ENCODE data around the gene SLC7A1.
"Not testable (repeated sequence)": the region's sequence is repeated elsewhere in the genome, so short reads cannot be mapped to it uniquely, and the experiment has no call there.

SLC7A1 gene

GRCh38 chr13:29595380-29596063 is at the start of gene SLC7A1:
Gene SLC7A1 (minus strand): TSS chr13:29595688. CDS start chr13:29536188, 59,500 bp downstream.
- H3K4me3 ChIP-seq (ENCODE audit: low read depth, low read length) = peak within 1 kb of the TSS; percentile 77
- DNase-seq (ENCODE audit: low read depth) = peak; percentile 60

- no peak overlapping the region for H3K4me3 ChIP-seq (ENCODE audit: low read depth, low read length)
- no peak for DNase-seq (ENCODE audit: low read depth)
Observed at GRCh38 chr13:29640665-29641064, 45.2 kb upstream of the SLC7A1 start.

- H3K4me3 ChIP-seq (ENCODE audit: low read depth, low read length); DNase-seq (ENCODE audit: low read depth): not testable (repeated sequence)
Observed at GRCh38 chr13:29636831-29637230, 41.3 kb upstream of the SLC7A1 start.

GRCh38 chr13:29624997-29625396 is 29.5 kb upstream of the SLC7A1 start:
- no peak overlapping the region for H3K4me3 ChIP-seq (ENCODE audit: low read depth, low read length)
- no peak for DNase-seq (ENCODE audit: low read depth)

- DNase-seq (ENCODE audit: low read depth) = no peak
Observed at GRCh38 chr13:29621841-29622240, 26.4 kb upstream of the SLC7A1 start.

DNA sequence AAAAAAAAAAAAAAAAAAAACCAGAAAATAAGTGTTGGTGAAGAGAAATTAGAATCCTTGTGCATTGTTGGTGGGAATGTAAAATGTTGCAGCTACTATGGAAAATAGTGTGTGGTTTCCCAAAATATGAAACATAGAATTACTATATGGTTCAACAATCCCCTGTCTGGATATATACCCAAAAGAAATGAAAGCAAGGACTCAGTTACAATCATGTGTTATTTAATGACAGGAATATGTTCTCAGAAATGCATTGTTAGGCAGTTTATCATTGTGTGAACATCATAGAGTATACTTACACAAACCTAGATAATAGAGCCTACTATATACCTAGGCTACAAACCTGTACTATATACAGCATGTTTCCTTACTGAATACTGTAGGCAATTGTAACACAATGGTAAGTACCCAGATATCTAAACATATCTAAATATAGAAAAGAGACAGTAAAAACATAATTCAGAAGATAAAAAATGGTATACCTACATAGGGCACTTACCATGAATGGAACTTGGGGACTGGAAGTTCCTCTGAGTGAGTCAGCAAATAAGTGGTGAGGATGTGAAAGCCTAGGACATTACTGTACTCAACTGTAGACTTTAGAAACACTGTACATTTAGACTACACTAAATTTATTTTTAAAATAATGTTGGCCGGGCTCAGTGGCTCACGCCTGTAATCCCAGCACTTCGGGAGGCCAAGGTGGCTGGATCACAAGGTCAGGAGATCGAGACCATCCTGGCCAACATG is 25.7 kb upstream of the SLC7A1 start:
- no peak overlapping the region for H3K4me3 ChIP-seq (ENCODE audit: low read depth, low read length)
- DNase-seq (ENCODE audit: low read depth) = peak; percentile 11

More at GRCh38 chr13:29621841-29622240, 26.4 kb upstream of the SLC7A1 start:
- no peak overlapping the region for H3K4me3 ChIP-seq (ENCODE audit: low read depth, low read length)

DNA sequence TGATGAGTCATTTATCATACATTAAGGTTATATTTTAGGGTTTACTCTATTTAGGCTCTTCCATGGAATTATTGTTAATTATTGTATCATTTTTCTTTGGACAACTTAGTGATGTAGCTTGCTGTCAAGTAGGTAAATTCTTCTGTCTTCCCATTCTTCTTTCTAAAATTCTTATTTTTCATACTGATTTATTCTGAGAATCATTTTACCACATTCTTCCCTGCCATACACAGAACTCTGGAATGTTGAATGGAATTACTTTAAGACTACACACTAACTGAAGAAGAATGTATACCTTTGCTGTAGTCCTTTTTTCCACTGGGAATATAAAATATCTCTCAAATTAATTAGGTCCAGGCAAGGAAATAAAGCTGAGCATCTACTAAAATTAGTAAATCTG is 24.5 kb upstream of the SLC7A1 start:
- H3K4me3 ChIP-seq (ENCODE audit: low read depth, low read length) = no peak overlapping the region
- DNase-seq (ENCODE audit: low read depth) = no peak

DNA sequence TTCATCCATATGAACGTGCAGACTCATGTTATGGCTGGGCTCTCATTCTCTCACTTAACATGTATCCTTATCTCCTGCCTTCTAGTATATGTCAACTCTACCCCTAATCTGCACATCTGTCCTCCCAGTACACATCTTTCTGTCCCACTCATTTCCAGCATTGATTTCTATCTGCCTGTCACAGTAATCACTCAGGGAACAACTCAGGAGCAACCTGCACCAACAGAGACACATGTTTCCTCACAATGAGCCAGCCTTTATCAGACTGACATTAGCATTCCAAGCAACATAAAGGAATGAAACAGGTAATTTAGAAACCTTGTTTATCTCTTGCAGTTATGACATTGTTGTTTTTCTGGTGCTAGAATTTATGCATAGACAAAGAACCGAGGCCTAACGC is 17.6 kb upstream of the SLC7A1 start:
- DNase-seq (ENCODE audit: low read depth) = no peak
- H3K4me3 ChIP-seq (ENCODE audit: low read depth, low read length) = no peak overlapping the region

DNA sequence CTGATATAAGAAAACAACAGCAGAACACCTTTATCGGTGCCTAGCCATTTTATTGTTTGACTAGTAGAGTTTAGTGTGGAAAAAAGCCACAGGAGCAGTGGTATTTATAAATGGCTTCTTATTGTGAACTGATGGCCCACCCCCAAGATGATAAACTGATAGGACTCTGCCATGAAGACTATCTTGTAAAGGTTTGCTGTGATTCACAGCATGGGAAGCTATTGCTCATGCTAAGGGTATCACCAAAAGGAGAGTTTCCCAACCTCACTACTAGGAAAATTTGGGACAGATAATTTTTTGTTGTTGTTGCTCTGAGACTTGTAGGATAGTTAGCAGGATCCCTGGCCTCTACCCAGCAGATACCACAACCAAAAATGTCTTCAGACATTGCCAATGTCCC is 12.0 kb upstream of the SLC7A1 start:
- no peak overlapping the region for H3K4me3 ChIP-seq (ENCODE audit: low read depth, low read length)
- DNase-seq (ENCODE audit: low read depth) = no peak

- no peak overlapping the region for H3K4me3 ChIP-seq (ENCODE audit: low read depth, low read length)
- DNase-seq (ENCODE audit: low read depth) = no peak
Observed at GRCh38 chr13:29605860-29606526, 10.5 kb upstream of the SLC7A1 start.

GRCh38 chr13:29598321-29598720 is 2.8 kb upstream of the SLC7A1 start:
- no peak overlapping the region for H3K4me3 ChIP-seq (ENCODE audit: low read depth, low read length)
- DNase-seq (ENCODE audit: low read depth) = no peak

DNA sequence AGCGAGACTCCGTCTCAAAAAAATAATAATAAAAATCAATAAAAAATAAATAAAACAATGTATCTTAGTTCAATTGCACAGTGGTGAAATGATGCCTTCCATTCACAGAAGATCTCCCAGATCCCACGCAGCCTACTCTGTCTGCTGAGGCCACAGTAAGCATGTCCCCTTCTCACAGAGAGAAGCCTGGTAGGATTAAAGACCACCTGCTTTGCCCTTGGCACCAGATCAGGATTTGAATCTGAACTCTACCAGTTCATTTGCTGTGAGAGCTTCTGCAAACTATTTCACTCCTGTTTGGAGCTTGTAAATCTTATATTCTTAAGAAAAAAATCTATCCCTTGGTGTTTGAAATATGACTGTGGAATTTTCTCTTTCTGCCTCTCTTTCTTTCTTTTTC is 2.2 kb upstream of the SLC7A1 start:
- H3K4me3 ChIP-seq (ENCODE audit: low read depth, low read length) = no peak overlapping the region
- no peak for DNase-seq (ENCODE audit: low read depth)

- DNase-seq (ENCODE audit: low read depth) = no peak
- no peak overlapping the region for H3K4me3 ChIP-seq (ENCODE audit: low read depth, low read length)
Observed at GRCh38 chr13:29597246-29597645, 1.8 kb upstream of the SLC7A1 start.

DNA sequence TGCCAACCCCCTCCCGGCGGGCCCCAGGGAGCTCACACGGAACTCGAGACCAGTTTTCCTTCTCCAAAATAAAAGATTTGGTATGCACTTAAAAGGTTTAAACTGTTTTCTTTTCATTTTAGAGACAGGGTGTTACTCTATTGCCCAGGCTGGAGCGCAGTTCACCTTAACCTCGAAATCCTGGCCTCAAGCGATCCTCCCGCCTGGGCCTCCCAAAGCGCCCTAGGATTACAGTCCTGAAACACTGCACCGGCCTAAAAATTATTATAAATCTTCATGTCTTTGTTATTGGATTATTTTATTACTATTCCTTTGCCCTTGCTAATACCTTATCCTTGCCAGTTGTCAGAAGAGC is 553 bp upstream of the SLC7A1 start:
- peak overlapping the region; percentile 57 for H3K4me3 ChIP-seq (ENCODE audit: low read depth, low read length)
- no peak for DNase-seq (ENCODE audit: low read depth)

DNA sequence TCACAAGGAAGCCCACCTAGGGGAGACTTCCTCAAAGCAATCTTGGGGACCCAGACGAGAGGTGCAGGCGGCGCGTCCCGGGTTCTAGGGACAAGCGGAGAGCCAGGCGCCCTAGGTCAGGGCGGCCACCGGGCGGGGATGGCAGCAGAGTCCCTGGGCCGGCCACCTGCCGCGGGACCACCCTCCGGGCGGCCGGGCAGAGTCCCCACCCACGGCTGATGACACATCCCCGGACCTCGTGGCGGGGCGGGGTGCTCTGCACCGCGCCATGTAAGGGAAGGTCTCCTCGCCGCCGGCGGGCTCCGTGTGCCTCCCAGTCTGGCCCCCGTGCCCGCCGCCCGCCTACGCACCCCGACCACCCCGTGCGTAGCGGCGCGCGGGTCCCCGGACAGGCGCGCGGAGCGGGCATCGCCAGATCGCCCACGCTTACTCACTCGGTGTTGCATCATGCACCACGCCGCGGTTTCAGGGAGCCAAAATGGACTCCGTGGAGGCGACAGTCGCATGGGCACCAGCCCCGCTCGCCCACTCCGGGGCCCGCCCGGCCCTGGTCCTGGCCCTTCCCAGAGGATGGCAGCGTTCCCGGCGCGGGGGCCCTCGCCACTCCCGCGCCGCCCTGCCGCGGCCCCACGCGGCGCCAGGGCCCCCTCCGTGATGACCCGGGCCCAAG is 643 bp downstream of the SLC7A1 start:
- peak overlapping the region; percentile 77 for H3K4me3 ChIP-seq (ENCODE audit: low read depth, low read length)
- DNase-seq (ENCODE audit: low read depth) = peak; percentile 34

- peak overlapping the region; percentile 77 for H3K4me3 ChIP-seq (ENCODE audit: low read depth, low read length)
- DNase-seq (ENCODE audit: low read depth) = peak; percentile 67
Observed at GRCh38 chr13:29594303-29594709, 1.2 kb downstream of the SLC7A1 start.

DNA sequence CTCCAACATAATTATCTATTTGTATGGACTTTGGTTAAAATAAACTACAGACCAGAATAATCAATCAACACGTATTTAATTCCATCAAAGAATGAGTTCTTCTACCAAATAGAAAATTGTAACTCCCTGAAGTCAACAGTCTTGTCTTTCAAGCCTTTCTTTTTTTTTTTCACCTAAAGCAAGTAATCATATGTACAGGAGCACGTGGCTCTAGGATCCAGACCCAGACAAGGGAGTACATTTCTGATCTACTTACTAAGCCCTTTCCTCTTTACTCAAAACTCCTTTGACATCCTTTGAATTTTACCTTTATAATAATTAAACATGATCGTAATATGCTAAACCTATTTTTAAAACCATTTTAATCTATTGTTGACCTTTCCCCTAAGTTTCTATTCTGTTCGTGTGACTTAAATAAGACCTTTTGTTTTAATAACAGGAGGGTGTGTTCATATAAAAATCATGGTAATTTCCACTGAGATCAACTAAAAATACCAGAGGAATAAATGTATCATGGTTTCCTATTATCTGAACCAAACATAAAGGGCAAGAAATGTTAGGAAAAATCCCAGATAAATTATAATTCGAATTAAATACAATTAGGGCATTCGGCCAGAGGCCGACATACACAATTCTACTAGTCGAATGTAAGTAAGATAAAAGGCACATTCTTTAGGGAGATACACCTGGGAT is 1.7 kb downstream of the SLC7A1 start:
- peak overlapping the region; percentile 77 for H3K4me3 ChIP-seq (ENCODE audit: low read depth, low read length)
- no peak for DNase-seq (ENCODE audit: low read depth)

- DNase-seq (ENCODE audit: low read depth) = peak; percentile 13
- no peak overlapping the region for H3K4me3 ChIP-seq (ENCODE audit: low read depth, low read length)
Observed at GRCh38 chr13:29591310-29591709, 4.2 kb downstream of the SLC7A1 start.

- no peak overlapping the region for H3K4me3 ChIP-seq (ENCODE audit: low read depth, low read length)
- DNase-seq (ENCODE audit: low read depth) = no peak
Observed at GRCh38 chr13:29589967-29590366, 5.5 kb downstream of the SLC7A1 start.
